ENCODE measurements around the gene ARHGEF11. TPM values are rescaled to one million over a fixed set of nuclear protein-coding genes. Genes with fewer than 3 reads are reported as not detected.

ARHGEF11 gene
- total RNA-seq, 1 donor from 2014 or later, result 43.5 TPM

GRCh38 chr1:156936721-156937220 is 108.8 kb downstream of the ARHGEF11 start:
- H3K27ac ChIP-seq, result no peak overlapping the region

GRCh38 chr1:156936191-156936590 is 109.4 kb downstream of the ARHGEF11 start:
- intact Hi-C loops (cut with DNase I), result no loop called here
- Histone ChIP-seq H3K4me1 (no peaks in the 10 kb centered on the region), H3K27ac (no peak overlapping the region), H3K9me3 (no peaks in the 10 kb centered on the region), H3K36me3 (peaks cover 36 to 44% of the 10 kb centered on the region in 2 donors), H3K27me3 (no peaks in the 10 kb centered on the region), H3K4me3 (no peak overlapping the region)
- no peak for TF ChIP-seq CTCF (IDR thresholded peaks at IDR 0.05)
- no peak for DNase-seq (ENCODE audit: low spot score in 2 of 2)

More at GRCh38 chr1:156936721-156937220, 108.8 kb downstream of the ARHGEF11 start:
- TF ChIP-seq CTCF (IDR thresholded peaks at IDR 0.05), result no peak
- intact Hi-C loops (cut with DNase I), result no loop called here
- no peaks in the 10 kb centered on the region for H3K4me1 ChIP-seq
- H3K4me3 ChIP-seq, result no peak overlapping the region
- H3K27me3 ChIP-seq, result no peaks in the 10 kb centered on the region
- no peaks in the 10 kb centered on the region for H3K9me3 ChIP-seq
- H3K36me3 ChIP-seq, result peaks cover 42 to 49% of the 10 kb centered on the region in 2 donors
- DNase-seq (ENCODE audit: low spot score in 2 of 2), result no peak

- H3K27ac ChIP-seq, result no peak overlapping the region
- intact Hi-C loops (cut with DNase I), result no loop called here
- no peaks in the 10 kb centered on the region for H3K9me3 ChIP-seq
- H3K36me3 ChIP-seq, result peaks cover 31 to 38% of the 10 kb centered on the region in 2 donors
- no peak for TF ChIP-seq CTCF (IDR thresholded peaks at IDR 0.05)
- H3K4me3 ChIP-seq, result no peak overlapping the region
- no peaks in the 10 kb centered on the region for H3K27me3 ChIP-seq
- no peak for DNase-seq (ENCODE audit: low spot score in 2 of 2)
- H3K4me1 ChIP-seq, result no peaks in the 10 kb centered on the region
Measured at GRCh38 chr1:156935505-156936128, 109.9 kb downstream of the ARHGEF11 start.

- Histone ChIP-seq H3K27ac (no peak overlapping the region), H3K36me3 (peaks cover 11 to 13% of the 10 kb centered on the region in 2 donors), H3K27me3 (peaks cover 5% of the 10 kb centered on the region), H3K9me3 (no peaks in the 10 kb centered on the region), H3K4me1 (no peaks in the 10 kb centered on the region), H3K4me3 (no peak overlapping the region)
- no peak for DNase-seq (ENCODE audit: low spot score in 2 of 2)
- intact Hi-C loops (cut with DNase I), result no loop called here
- no peak for TF ChIP-seq CTCF (IDR thresholded peaks at IDR 0.05)
Measured at GRCh38 chr1:156933136-156933535, 112.4 kb downstream of the ARHGEF11 start.

- Histone ChIP-seq H3K36me3 (peaks cover 3 to 4% of the 10 kb centered on the region in 2 donors), H3K9me3 (no peaks in the 10 kb centered on the region), H3K27me3 (peaks cover 5% of the 10 kb centered on the region), H3K27ac (no peak overlapping the region), H3K4me3 (peak overlapping the region in 1 of 2 donors; percentile 19), H3K4me1 (peaks cover 0 to 8% of the 10 kb centered on the region in 2 donors)
- TF ChIP-seq CTCF (IDR thresholded peaks at IDR 0.05), result no peak
- intact Hi-C loops (cut with DNase I), result no loop called here
- DNase-seq (ENCODE audit: low spot score in 2 of 2), result no peak
Measured at GRCh38 chr1:156931974-156932710, 113.4 kb downstream of the ARHGEF11 start.

Measured in ascending aorta (tissue), 2 donors.